RWPE1 (cell line): ENCODE results near the gene USP36.

ENCODE experiments used
- CTCF ChIA-PET: fragments of 350-600 bp; sonication (Branson Sonifier 250); formaldehyde crosslinking; extraction: SDS; loops from one replicate; lab custom pipeline; 2021; lab: Yijun Ruan, JAX
- POLR2A ChIA-PET: fragments of 400-600 bp; formaldehyde crosslinking; extraction: SDS; loops from one replicate; lab custom pipeline; 2020; ENCODE audit warnings: antibody characterized with exemption; ENCODE audit not compliant: low non-redundant PET; lab: Yijun Ruan, JAX
- DNase-seq: peaks from one replicate; pipeline ENCODE4 v3.0.0; 2012; ENCODE audit warnings: low spot score
- H3K27ac ChIP-seq: fragments of 450-650 bp; 2 replicates; pipeline ENCODE4 v1.5.1; 2017
- TF ChIP-seq, protein P1 (sequence below): fragments of 450-650 bp; conservative IDR thresholded peaks from 2 replicates; pipeline ENCODE4 v1.5.1; 2017; ENCODE audit warnings: low read depth, mild to moderate bottlenecking

The USP36 gene

DNA sequence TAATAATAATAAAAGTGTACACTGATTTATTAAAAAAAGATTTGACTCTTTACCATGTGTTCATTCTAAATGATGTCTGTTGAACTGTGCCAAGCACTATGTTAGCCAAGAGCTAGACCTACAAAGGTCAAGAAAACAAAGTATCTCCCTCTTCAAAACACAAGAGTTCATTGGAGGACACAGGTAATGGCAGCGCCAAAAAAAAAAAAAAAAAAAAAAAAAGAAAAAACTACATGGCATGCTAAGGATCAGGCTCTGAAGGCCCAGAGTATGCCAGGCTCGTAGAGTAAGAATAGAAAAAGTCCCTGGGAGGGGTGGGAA, 93.7 kb downstream of the USP36 start:
- no peak overlapping the region for H3K27ac ChIP-seq
- POLR2A ChIA-PET = no interaction called here
- TF ChIP-seq, protein P1, sequence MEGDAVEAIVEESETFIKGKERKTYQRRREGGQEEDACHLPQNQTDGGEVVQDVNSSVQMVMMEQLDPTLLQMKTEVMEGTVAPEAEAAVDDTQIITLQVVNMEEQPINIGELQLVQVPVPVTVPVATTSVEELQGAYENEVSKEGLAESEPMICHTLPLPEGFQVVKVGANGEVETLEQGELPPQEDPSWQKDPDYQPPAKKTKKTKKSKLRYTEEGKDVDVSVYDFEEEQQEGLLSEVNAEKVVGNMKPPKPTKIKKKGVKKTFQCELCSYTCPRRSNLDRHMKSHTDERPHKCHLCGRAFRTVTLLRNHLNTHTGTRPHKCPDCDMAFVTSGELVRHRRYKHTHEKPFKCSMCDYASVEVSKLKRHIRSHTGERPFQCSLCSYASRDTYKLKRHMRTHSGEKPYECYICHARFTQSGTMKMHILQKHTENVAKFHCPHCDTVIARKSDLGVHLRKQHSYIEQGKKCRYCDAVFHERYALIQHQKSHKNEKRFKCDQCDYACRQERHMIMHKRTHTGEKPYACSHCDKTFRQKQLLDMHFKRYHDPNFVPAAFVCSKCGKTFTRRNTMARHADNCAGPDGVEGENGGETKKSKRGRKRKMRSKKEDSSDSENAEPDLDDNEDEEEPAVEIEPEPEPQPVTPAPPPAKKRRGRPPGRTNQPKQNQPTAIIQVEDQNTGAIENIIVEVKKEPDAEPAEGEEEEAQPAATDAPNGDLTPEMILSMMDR = no peak
- CTCF ChIA-PET = interaction anchor here (0.5 to 2.3 kb wide), 2 partner anchors 10 to 250 kb away, joined by 3 to 6 read pairs; no protein-coding TSS in a partner anchor
- no peak for DNase-seq

DNA sequence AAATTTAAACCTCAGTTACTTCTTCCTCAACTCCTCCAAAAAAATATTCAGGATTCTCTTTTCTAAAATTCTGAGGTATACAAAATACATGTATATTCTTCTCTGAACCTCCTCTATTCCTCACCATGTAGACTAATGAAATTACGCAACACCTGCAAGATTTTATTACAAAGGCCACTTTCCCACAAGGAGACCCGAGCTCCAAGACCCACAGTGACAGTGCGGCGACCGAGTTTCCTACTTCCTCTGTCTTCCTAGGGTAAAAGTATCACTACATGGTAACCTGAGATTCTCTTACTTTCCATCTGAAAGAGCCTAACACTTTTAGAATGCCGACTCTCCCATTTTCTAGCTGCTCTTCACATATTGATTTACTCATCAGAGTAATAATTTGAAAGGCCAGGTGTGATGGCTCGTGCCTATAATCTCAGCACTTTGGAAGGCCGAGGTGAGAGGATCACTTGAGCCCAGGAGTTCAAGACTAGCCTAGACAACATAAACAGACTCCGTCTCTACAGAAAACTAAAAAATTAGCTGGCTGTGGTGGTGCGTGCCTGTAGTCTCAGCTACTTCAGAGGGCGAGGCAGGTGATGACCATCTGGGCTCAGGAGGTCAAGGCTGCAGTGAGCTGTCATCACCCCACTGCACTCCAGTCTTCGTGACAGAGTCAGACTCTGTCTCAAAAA, 94.2 kb downstream of the USP36 start:
- TF ChIP-seq, protein P1 = no peak
- POLR2A ChIA-PET = no interaction called here
- no peak overlapping the region for H3K27ac ChIP-seq
- DNase-seq = no peak
- CTCF ChIA-PET = interaction anchor here (0.6 to 2.3 kb wide), 3 partner anchors 16 to 249 kb away, joined by 3 to 6 read pairs (median 3); no protein-coding TSS in a partner anchor
